Hepatocyte (in vitro differentiated cells): ENCODE measurements around the gene RTN4R. TPM values are rescaled to one million over a fixed set of nuclear protein-coding genes. Genes with fewer than 3 reads are reported as not detected.
A peak's percentile ranks its signal among the peaks of the same experiment; 100 is the strongest.

ENCODE experiments used
- DNase-seq: peaks from one replicate; pipeline ENCODE4 v3.0.0-alpha.2; 2016; ENCODE audit warnings: low spot score
- H2AFZ ChIP-seq: fragments of 200-600 bp; sonication (generic); 2 replicates; pipeline ENCODE4 v1.6.0; 2016; ENCODE audit warnings: antibody characterized with exemption, mild to moderate bottlenecking
- H3K27ac ChIP-seq: fragments of 200-600 bp; sonication (generic); 2 replicates; pipeline ENCODE4 v1.5.1; 2016; ENCODE audit warnings: mild to moderate bottlenecking
- H3K27me3 ChIP-seq: fragments of 200-600 bp; sonication (generic); 2 replicates; pipeline ENCODE4 v1.6.1; 2016
- H3K36me3 ChIP-seq: fragments of 200-600 bp; sonication (generic); replicated peaks from 2 replicates; pipeline ENCODE4 v1.5.1; 2016; ENCODE audit warnings: low read depth; ENCODE audit not compliant: insufficient read depth
- H3K4me1 ChIP-seq: fragments of 200-600 bp; sonication (generic); 2 replicates; pipeline ENCODE4 v1.5.1; 2016; ENCODE audit warnings: mild to moderate bottlenecking, moderate library complexity; ENCODE audit not compliant: insufficient read depth
- H3K4me2 ChIP-seq: fragments of 200-600 bp; sonication (generic); 2 replicates; pipeline ENCODE4 v1.6.0; 2016
- H3K4me3 ChIP-seq: fragments of 200-600 bp; sonication (generic); 2 replicates; pipeline ENCODE4 v1.5.1; 2016; ENCODE audit warnings: mild to moderate bottlenecking
- H3K79me2 ChIP-seq: fragments of 200-600 bp; sonication (generic); 2 replicates; pipeline ENCODE4 v1.6.0; 2017; ENCODE audit warnings: mild to moderate bottlenecking
- H3K9me2 ChIP-seq: fragments of 200-600 bp; sonication (generic); replicated peaks from 2 replicates; pipeline ENCODE4 v1.6.0; 2017; ENCODE audit warnings: mild to moderate bottlenecking; ENCODE audit not compliant: insufficient read depth
- H3K9me3 ChIP-seq: fragments of 200-600 bp; sonication (generic); 2 replicates; pipeline ENCODE4 v1.5.1; 2016; ENCODE audit warnings: low read depth, mild to moderate bottlenecking
- H4K20me1 ChIP-seq: fragments of 200-600 bp; sonication (generic); 2 replicates; pipeline ENCODE4 v1.6.0; 2016; ENCODE audit warnings: mild to moderate bottlenecking; ENCODE audit not compliant: insufficient read depth, poor library complexity, severe bottlenecking
- EZH2 ChIP-seq: fragments of 200-600 bp; sonication (generic); IDR thresholded peaks from 2 replicates; pipeline ENCODE4 v1.6.1; 2016; ENCODE audit warnings: antibody characterized with exemption, mild to moderate bottlenecking, borderline replicate concordance
- EZH2phosphoT487 ChIP-seq: fragments of 200-600 bp; sonication (generic); IDR thresholded peaks from one replicate; pipeline ENCODE4 v1.6.1; 2018; ENCODE audit warnings: antibody characterized with exemption, mild to moderate bottlenecking, low read depth, moderate library complexity; ENCODE audit not compliant: unreplicated experiment, severe bottlenecking
- WGBS: methylation state at CpG from one replicate; pipeline ENCODE4 v1.1.6; 2016; ENCODE audit warnings: low lambda C conversion rate; ENCODE audit errors: missing lambda C conversion rate; 5-methylcytosine and 5-hydroxymethylcytosine counted together
- polyA plus RNA-seq: library from polyadenylated mRNA; unstranded; fragments of >200 nt; fragmentation: Nextera tagmentation; extraction: Ambion mirVana; gene quantifications from 2 replicates; pipeline ENCODE4 v1.2.1, GENCODE V29; 2016
- total RNA-seq: library from RNA; depleted of rRNA; stranded (reverse); fragments of >200 nt; gene quantifications from 2 replicates; pipeline ENCODE4 v1.2.3, GENCODE V29; 2014
- TF ChIP-seq, protein P1 (sequence below): fragments of 200-600 bp; sonication (generic); IDR thresholded peaks from 2 replicates; pipeline ENCODE4 v1.5.1; 2016; ENCODE audit warnings: antibody characterized with exemption, mild to moderate bottlenecking; ENCODE audit not compliant: poor library complexity

Gene RTN4R
- total and polyA plus RNA-seq, 2 experiments from 2014 or later, result 7.9 to 16.9 TPM

DNA sequence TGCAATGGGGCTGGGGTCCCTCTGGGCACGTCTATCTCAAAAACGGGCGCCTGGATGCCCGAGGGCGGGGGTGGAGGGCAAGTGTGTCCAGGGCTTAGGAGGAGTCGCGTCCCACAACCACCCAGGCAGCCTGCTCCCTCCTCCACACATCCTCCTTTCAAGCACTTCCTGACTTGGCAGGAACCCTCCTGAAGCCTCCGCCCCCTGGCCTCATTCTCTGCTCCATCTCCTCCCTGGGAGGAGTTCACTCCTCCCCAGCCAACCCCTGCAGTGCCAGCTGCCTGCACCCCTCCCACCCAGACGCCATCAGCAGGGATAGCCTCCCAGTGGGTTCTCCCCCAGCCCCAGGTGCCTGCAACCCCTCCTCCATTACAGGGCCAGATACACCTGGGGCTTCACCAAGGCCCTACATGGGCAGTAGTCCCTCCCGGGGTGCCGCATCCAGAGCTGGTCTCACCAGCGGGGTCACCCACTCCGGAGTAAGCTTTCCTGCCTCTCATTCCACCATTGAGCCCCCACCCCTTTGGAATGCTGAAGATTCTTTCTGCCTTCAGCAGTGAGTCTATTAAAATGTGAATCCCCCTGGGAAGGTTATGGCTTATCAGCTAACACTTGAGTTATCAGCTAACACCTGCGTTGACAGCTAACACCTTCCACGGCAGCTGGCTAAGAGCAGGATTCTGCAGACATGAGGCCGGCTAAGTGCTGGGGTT lies 24.4 kb downstream of the RTN4R start:
- WGBS, result 55% methylated on average over 16 of the region's 16 CpGs
- peak overlapping the region; percentile 48 for H3K27ac ChIP-seq
- no peaks in the 10 kb centered on the region for H4K20me1 ChIP-seq
- no peaks in the 10 kb centered on the region for H3K9me2 ChIP-seq
- H3K4me1 ChIP-seq, result peaks cover 29% of the 10 kb centered on the region
- no peaks in the 10 kb centered on the region for H3K36me3 ChIP-seq
- H3K9me3 ChIP-seq, result no peaks in the 10 kb centered on the region
- H3K79me2 ChIP-seq, result no peaks in the 10 kb centered on the region
- TF ChIP-seq EZH2 (no peak), EZH2phosphoT487 (no peak)
- TF ChIP-seq, protein P1, sequence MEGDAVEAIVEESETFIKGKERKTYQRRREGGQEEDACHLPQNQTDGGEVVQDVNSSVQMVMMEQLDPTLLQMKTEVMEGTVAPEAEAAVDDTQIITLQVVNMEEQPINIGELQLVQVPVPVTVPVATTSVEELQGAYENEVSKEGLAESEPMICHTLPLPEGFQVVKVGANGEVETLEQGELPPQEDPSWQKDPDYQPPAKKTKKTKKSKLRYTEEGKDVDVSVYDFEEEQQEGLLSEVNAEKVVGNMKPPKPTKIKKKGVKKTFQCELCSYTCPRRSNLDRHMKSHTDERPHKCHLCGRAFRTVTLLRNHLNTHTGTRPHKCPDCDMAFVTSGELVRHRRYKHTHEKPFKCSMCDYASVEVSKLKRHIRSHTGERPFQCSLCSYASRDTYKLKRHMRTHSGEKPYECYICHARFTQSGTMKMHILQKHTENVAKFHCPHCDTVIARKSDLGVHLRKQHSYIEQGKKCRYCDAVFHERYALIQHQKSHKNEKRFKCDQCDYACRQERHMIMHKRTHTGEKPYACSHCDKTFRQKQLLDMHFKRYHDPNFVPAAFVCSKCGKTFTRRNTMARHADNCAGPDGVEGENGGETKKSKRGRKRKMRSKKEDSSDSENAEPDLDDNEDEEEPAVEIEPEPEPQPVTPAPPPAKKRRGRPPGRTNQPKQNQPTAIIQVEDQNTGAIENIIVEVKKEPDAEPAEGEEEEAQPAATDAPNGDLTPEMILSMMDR, result no peak
- H3K27me3 ChIP-seq, result no peaks in the 10 kb centered on the region
- peak overlapping the region; percentile 32 for H3K4me2 ChIP-seq
- no peak overlapping the region for H3K4me3 ChIP-seq
- no peak overlapping the region for H2AFZ ChIP-seq
- peak; percentile 69 for DNase-seq

DNA sequence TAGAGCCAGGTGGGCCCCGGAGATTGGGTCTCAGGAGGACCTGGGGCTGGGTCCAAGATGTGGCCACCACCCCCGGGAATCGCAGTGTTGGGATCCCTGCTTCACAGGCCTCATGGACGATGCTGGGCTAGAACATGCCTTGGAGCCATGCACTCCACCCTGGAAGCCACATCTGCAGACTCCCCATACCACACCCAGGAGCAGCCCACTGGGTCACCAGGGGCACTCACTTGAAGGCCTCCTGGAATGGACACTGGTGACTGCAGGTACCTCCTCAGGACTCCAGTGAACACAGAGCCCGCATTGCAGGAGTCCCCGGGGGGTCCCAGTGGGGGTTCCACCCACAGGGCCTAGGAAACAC lies 25.0 kb downstream of the RTN4R start:
- peaks cover 33% of the 10 kb centered on the region for H3K4me1 ChIP-seq
- H4K20me1 ChIP-seq, result no peaks in the 10 kb centered on the region
- H3K4me3 ChIP-seq, result no peak overlapping the region
- peak overlapping the region; percentile 32 for H3K4me2 ChIP-seq
- H2AFZ ChIP-seq, result no peak overlapping the region
- no peaks in the 10 kb centered on the region for H3K79me2 ChIP-seq
- no peaks in the 10 kb centered on the region for H3K9me2 ChIP-seq
- DNase-seq, result no peak
- peak overlapping the region; percentile 48 for H3K27ac ChIP-seq
- H3K9me3 ChIP-seq, result no peaks in the 10 kb centered on the region
- TF ChIP-seq EZH2 (no peak), EZH2phosphoT487 (no peak)
- TF ChIP-seq, protein P1, result no peak
- H3K36me3 ChIP-seq, result no peaks in the 10 kb centered on the region
- WGBS, result 87% methylated on average over 6 of the region's 6 CpGs
- no peaks in the 10 kb centered on the region for H3K27me3 ChIP-seq

DNA sequence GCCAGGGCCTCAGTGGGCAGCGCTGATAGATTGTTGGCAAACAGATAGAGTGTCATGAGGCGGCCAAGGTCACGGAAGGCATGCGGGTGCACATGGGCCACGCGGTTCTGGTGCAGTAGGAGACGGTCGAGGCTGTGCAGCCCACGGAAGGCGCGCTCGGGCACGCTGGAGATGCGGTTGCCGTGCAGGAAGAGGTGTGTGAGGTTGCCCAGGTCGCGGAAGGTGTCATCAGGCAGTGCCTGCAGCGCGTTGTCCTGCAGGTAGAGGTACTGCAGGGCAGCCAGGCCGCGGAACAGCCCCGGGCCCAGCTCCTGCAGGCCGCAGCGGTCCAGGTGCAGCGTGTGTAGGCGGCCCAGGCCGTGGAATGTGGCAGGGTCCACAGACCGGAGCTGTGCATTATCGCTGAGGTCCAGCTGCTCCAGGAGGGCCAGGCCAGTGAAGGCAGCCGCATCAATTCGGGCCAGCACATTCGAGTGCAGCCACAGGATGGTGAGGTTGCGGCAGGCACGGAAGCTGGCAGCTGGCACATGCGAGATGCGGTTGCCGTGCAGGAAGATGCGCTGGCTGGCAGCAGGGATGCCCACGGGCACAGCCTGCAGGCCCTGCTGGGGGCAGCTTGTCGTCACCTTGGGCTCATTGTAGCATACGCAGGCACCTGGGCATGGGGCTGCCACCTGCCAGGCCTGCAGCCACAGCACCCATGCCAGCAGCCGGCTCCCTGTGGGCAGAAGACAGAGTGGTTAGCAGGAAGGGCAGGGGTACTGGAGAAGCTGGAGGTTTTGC lies 25.5 kb downstream of the RTN4R start:
- peaks cover 33% of the 10 kb centered on the region for H3K4me1 ChIP-seq
- H4K20me1 ChIP-seq, result no peaks in the 10 kb centered on the region
- H2AFZ ChIP-seq, result no peak overlapping the region
- 96% methylated on average over 42 of the region's 42 CpGs for WGBS
- no peak overlapping the region for H3K27ac ChIP-seq
- TF ChIP-seq, protein P1, result no peak
- no peak for TF ChIP-seq EZH2phosphoT487
- TF ChIP-seq EZH2, result no peak
- H3K79me2 ChIP-seq, result no peaks in the 10 kb centered on the region
- no peaks in the 10 kb centered on the region for H3K27me3 ChIP-seq
- H3K4me3 ChIP-seq, result no peak overlapping the region
- DNase-seq, result no peak
- H3K9me3 ChIP-seq, result no peaks in the 10 kb centered on the region
- H3K36me3 ChIP-seq, result no peaks in the 10 kb centered on the region
- no peaks in the 10 kb centered on the region for H3K9me2 ChIP-seq
- H3K4me2 ChIP-seq, result no peak overlapping the region
